ENCODE results near the gene TMEM198.
A peak's percentile ranks its signal among the peaks of the same experiment; 100 is the strongest.

TMEM198 gene, protein sequence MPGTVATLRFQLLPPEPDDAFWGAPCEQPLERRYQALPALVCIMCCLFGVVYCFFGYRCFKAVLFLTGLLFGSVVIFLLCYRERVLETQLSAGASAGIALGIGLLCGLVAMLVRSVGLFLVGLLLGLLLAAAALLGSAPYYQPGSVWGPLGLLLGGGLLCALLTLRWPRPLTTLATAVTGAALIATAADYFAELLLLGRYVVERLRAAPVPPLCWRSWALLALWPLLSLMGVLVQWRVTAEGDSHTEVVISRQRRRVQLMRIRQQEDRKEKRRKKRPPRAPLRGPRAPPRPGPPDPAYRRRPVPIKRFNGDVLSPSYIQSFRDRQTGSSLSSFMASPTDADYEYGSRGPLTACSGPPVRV

DNA sequence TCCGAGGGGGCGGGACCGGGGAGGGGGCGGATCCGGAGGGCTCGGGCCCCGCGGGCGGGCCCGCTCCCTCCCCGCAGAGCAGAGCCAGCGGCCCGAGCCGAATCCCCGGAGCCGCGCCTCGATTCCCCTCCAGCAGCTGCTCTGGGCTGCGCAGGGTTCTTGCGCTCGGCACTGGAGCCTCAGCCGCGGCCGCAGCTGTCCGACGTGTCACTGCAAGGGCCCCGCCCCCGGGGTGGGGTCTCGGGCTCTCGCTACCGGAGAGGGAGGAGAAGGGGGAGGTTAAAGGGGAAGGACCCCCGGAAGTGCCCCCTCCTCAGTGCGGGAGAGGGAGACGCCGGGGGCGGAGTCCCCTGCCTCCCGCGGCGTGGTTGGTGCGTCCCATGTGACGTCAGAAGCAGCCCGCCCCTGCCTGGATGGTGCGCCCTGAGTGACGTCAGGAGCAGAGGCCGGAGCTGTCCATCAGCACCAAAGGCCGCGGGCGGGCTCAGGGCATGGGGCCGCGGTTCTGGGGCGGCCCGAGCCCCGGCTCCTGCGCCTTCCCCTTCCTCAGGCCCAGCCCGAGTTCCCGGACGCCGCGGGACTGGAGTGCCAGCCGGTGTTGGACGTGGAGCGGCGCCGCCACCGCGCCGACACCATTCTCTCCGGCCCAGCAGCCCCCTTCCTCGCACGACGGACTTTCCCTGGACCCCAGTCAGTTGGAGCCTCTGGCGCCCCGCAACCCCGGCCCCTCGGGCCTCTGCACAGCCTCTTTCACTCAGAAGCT is at the start of gene TMEM198, which contains the start of gene CHPF:
Gene TMEM198, plus strand, starts transcription at position 433 of the 763 bp plus-strand sequence. CDS start 700 bp downstream, outside the sequence.
Gene CHPF, minus strand, starts transcription at position 214 of the 763 bp plus-strand sequence. CDS start 271 bp downstream, outside the sequence.
- Histone ChIP-seq H3K4me1 (ENCODE audit: control insufficient read depth, low read depth, low read length) (peaks cover 11% of the 10 kb centered on the region), H3K27me3 (ENCODE audit: control insufficient read depth, insufficient read depth, low read length) (peaks cover 31% of the 10 kb centered on the region), H3K9ac (ENCODE audit: low read length) (peak within 1 kb of the TSS; percentile 59), H3K9me3 (ENCODE audit: control insufficient read depth, low read depth, low read length) (no peaks in the 10 kb centered on the region), H3K27ac (ENCODE audit: low read length) (no peak within 1 kb of the TSS), H3K36me3 (ENCODE audit: control insufficient read depth, low read depth, low read length) (peaks cover 11% of the 10 kb centered on the region), H3K4me3 (ENCODE audit: low read length) (peak within 1 kb of the TSS; percentile 64)

DNA sequence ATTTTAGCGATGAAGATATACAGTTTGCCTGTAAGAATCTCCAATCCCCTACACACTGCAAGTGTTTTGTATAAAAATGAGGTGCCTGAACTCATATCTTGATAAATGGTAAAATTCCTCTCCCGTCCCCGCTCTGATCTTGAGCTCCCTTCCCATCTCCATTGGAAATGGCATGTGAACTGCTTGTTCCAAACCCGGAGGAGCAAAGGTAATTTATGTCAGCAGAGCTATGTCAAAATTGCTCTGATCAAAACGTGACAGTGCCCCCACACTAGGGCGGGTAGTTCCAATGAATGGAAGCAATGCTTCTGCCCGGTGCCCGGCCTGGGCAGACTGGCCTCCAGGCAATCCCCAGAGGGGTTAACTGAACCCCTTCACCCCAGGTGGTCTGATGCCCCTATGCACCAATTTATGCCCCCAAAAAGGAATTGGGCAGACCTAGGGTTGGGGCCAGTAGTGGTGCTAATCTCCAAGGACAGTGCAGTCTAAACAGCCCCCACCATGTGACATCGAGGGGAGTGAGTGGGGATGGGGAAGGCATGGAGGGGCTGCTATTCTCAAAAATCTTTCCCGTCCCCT is 48.8 kb upstream of the TMEM198 start:
- H3K27me3 ChIP-seq (ENCODE audit: control insufficient read depth, insufficient read depth, low read length), result peaks cover 22% of the 10 kb centered on the region
- H3K9me3 ChIP-seq (ENCODE audit: control insufficient read depth, low read depth, low read length), result no peaks in the 10 kb centered on the region
- no peak overlapping the region for H3K4me3 ChIP-seq (ENCODE audit: low read length)
- H3K9ac ChIP-seq (ENCODE audit: low read length), result no peak overlapping the region
- H3K4me1 ChIP-seq (ENCODE audit: control insufficient read depth, low read depth, low read length), result peaks cover 13% of the 10 kb centered on the region
- no peaks in the 10 kb centered on the region for H3K36me3 ChIP-seq (ENCODE audit: control insufficient read depth, low read depth, low read length)
- H3K27ac ChIP-seq (ENCODE audit: low read length), result no peak overlapping the region

DNA sequence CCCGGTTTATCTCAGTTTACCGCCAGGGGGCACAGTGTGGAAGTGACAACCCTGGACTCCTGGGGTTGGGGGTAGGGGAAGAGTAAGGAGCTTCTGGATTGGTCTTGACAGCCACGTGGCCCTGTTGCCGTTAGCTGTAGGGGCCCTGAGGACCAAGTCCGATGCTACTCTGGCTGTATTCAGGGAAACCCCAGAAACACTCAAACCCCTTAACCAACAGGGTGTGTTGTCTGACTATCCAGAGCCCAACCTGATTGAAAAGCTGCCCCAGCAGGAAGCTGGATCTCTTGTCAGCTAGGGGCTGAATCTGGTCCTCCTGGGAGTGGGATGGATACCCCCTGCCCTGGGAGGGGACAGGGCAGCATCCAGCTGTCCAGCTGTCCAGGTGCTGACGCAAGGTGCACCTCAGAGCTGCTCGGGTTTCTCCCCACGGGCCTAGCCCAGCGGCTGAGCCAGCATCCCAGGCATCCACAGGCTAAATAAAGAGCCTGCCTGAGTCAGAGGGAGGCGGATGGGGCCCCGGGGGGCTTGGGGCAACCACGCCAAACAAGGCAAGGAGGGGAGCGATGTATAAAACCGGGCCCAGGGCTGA is 48.2 kb upstream of the TMEM198 start:
- peaks cover 17% of the 10 kb centered on the region for H3K4me1 ChIP-seq (ENCODE audit: control insufficient read depth, low read depth, low read length)
- H3K9me3 ChIP-seq (ENCODE audit: control insufficient read depth, low read depth, low read length), result no peaks in the 10 kb centered on the region
- no peak overlapping the region for H3K27ac ChIP-seq (ENCODE audit: low read length)
- H3K9ac ChIP-seq (ENCODE audit: low read length), result no peak overlapping the region
- peaks cover 22% of the 10 kb centered on the region for H3K27me3 ChIP-seq (ENCODE audit: control insufficient read depth, insufficient read depth, low read length)
- no peaks in the 10 kb centered on the region for H3K36me3 ChIP-seq (ENCODE audit: control insufficient read depth, low read depth, low read length)
- no peak overlapping the region for H3K4me3 ChIP-seq (ENCODE audit: low read length)

DNA sequence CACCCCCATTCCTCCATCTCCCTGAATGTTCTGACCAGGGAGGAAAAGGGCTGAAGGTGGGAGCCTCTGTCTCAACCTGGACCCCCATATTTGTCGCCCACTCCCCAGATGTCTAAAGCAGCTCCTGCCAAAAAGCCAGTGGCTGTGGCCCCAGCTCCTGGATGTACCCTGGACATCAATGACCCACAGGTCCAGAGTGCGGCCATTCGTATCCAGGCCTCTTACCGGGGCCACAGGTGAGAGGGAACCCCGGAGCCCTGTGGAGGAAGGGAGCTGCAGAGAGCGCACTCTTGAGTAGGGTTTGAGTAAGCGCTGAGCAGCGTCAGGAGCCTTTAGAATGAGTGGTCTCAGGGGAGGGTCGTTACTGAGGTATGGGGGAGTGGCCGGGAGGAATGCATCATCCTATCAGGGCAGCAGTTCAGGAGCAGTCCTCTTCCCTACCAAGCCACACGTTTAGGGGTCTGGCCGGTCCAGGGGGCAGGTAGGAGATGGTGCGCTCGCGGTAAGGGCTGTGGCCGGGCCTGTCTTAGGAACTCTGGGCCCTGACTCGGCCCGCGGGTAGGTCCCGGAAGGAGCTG is 47.5 kb upstream of the TMEM198 start:
- no peaks in the 10 kb centered on the region for H3K36me3 ChIP-seq (ENCODE audit: control insufficient read depth, low read depth, low read length)
- H3K27ac ChIP-seq (ENCODE audit: low read length), result no peak overlapping the region
- H3K4me3 ChIP-seq (ENCODE audit: low read length), result no peak overlapping the region
- H3K27me3 ChIP-seq (ENCODE audit: control insufficient read depth, insufficient read depth, low read length), result peaks cover 22% of the 10 kb centered on the region
- H3K9ac ChIP-seq (ENCODE audit: low read length), result no peak overlapping the region
- peaks cover 17% of the 10 kb centered on the region for H3K4me1 ChIP-seq (ENCODE audit: control insufficient read depth, low read depth, low read length)
- no peaks in the 10 kb centered on the region for H3K9me3 ChIP-seq (ENCODE audit: control insufficient read depth, low read depth, low read length)

DNA sequence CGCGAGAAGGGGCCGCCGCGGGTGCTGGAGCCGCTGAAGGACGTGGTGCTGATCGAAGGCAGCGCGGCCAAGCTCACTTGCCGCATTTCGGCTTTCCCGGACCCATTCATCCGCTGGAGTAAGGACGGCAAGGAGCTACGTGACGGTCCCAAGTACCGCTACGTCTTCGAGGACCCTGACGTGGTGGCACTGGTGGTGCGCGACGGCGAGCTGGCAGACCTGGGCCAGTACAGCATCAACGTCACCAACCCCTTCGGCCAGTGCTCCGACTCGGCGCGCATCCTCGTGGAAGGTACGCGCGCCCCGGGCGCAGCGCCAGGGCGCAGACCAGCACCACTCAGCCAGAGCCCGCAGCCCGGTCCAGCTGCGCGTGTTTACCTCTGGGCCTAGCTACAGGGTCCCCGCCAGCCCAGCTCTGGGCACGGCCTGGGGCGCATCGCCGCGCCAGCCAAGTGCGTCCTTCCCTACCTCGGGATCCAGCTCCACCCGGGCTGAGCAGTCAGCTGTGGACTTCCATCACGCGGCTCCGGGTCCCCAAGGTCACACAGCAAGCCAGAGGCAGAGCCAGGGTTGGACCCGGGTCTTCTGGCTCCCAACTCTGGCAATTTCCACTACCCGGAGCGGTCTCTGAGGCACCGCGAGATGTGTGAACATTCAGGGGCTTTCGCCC is 46.9 kb upstream of the TMEM198 start:
- Histone ChIP-seq H3K4me1 (ENCODE audit: control insufficient read depth, low read depth, low read length) (peaks cover 17% of the 10 kb centered on the region), H3K9ac (ENCODE audit: low read length) (no peak overlapping the region), H3K9me3 (ENCODE audit: control insufficient read depth, low read depth, low read length) (no peaks in the 10 kb centered on the region), H3K27ac (ENCODE audit: low read length) (no peak overlapping the region), H3K36me3 (ENCODE audit: control insufficient read depth, low read depth, low read length) (no peaks in the 10 kb centered on the region), H3K4me3 (ENCODE audit: low read length) (peak overlapping the region; percentile 75), H3K27me3 (ENCODE audit: control insufficient read depth, insufficient read depth, low read length) (peaks cover 22% of the 10 kb centered on the region)

DNA sequence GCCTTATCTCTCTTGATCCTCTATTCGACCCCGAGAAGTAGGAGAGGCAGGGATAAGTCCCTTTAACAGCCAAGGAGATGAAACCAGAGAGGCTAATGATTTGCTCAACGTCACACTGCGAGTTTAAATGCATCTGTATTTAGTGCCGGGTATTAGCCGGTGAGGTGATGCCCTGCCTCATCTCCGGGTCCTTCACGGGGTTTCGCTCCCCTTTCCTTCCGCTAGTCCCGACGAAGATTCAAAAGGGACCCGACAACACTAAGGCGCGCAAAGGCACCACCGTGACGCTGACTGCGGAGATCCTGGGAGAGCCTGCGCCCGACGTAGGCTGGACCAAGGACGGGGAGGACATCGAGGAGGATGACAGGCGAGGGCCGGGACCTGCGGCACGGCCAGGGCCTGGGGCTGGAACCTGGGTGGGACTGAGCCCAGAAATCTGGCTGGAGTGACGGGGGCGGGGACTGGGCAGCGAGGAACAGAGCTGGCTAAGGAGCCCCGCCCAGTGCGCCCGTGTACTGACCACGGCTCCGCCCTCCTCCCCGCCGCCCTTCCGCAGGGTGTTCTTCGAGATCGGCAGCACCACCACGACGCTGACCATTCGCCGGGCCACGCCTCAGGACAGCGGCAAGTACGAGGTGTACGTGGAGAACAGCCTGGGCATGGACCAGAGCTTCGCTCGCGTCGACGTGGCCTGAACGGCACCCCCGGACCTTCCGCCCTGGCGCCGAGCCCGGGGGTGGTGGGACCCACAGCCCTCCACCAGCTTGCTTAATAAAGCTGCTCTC is 46.1 kb upstream of the TMEM198 start:
- Histone ChIP-seq H3K27me3 (ENCODE audit: control insufficient read depth, insufficient read depth, low read length) (peaks cover 22% of the 10 kb centered on the region), H3K4me1 (ENCODE audit: control insufficient read depth, low read depth, low read length) (peaks cover 17% of the 10 kb centered on the region), H3K27ac (ENCODE audit: low read length) (no peak overlapping the region), H3K9me3 (ENCODE audit: control insufficient read depth, low read depth, low read length) (no peaks in the 10 kb centered on the region), H3K9ac (ENCODE audit: low read length) (no peak overlapping the region), H3K36me3 (ENCODE audit: control insufficient read depth, low read depth, low read length) (no peaks in the 10 kb centered on the region), H3K4me3 (ENCODE audit: low read length) (peak overlapping the region; percentile 75)

DNA sequence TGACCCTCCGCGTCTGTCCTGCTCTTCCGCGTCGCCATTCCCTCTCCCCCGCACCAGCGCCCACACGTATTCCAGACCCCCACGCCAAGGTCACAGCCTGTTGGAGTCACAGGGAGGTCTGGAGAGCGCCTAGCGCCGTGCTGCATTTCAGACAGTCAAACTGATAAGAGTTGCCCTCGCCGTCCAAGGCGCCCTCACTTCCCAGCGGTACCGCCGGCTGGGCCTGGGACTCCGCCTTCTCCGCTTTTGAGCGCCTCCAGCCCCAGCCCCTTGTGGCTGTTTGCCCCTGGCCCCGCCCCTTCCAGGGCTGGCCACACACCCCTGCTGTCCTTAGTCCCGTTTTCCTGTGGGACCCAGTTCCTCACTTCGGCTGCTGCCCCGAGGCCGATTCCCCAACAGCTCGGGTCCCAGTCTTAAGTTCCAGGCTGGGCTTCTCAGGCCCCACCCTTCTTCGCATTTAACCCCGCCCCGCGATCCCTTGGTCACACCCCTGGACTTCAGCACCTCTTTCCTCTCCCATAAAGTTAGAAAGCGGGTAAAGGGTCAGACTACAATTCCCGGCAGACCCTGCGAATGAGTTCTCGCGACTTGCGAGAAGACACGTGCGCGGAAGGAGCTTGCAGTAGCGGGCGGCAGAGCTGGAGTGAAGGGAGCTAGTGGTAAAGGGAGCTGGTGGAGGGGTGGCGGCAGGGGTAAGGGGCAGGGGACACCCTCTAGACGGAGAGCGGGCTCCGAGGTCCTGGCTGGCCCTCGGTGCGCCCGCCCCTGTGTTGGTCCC is 45.4 kb upstream of the TMEM198 start, which contains the start of gene GMPPA:
Gene GMPPA, plus strand, starts transcription at position 612 of the 778 bp plus-strand sequence. CDS start 1,085 bp downstream, outside the sequence.
- Histone ChIP-seq H3K9ac (ENCODE audit: low read length) (peak within 1 kb of the TSS; percentile 68), H3K27me3 (ENCODE audit: control insufficient read depth, insufficient read depth, low read length) (peaks cover 22% of the 10 kb centered on the region), H3K27ac (ENCODE audit: low read length) (no peak within 1 kb of the TSS), H3K4me1 (ENCODE audit: control insufficient read depth, low read depth, low read length) (peaks cover 17% of the 10 kb centered on the region), H3K36me3 (ENCODE audit: control insufficient read depth, low read depth, low read length) (no peaks in the 10 kb centered on the region), H3K9me3 (ENCODE audit: control insufficient read depth, low read depth, low read length) (no peaks in the 10 kb centered on the region), H3K4me3 (ENCODE audit: low read length) (peak within 1 kb of the TSS; percentile 75)

DNA sequence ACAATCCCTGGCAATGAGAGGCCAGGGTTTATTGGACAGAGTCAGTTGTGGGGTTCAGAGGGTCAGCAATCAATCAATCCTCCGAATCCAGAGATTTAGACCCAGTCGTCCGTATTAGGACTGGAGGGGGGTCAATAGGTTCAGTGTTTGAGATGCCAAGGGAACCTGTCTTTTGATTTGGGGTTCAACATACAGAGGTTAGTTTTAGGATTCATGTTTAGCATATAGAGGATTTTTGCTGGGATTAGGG is 44.8 kb upstream of the TMEM198 start:
- Histone ChIP-seq H3K36me3 (ENCODE audit: control insufficient read depth, low read depth, low read length) (no peaks in the 10 kb centered on the region), H3K9ac (ENCODE audit: low read length) (peak overlapping the region; percentile 68), H3K27ac (ENCODE audit: low read length) (no peak overlapping the region), H3K4me1 (ENCODE audit: control insufficient read depth, low read depth, low read length) (peaks cover 17% of the 10 kb centered on the region), H3K9me3 (ENCODE audit: control insufficient read depth, low read depth, low read length) (no peaks in the 10 kb centered on the region), H3K27me3 (ENCODE audit: control insufficient read depth, insufficient read depth, low read length) (peaks cover 22% of the 10 kb centered on the region), H3K4me3 (ENCODE audit: low read length) (peak overlapping the region; percentile 75)

DNA sequence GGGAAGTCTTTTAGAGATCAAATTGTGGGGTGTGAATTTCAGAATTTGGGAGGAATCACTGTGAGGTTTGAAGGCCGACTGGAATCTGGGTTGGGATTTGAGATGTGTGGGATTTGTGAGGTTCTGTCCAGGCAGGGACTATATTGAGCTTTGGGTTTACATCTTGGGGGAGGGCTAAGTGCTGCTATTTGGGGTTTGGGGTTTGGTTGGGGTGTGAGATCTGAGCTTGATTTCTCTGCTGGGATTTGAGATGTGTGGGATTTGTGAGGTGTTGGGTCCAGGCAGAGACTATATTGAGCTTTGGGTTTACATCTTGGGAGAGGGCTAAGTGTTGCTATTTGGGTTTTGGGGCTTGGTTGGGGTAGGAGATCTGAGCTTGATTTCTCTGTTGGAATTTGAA is 44.3 kb upstream of the TMEM198 start:
- Histone ChIP-seq H3K4me1 (ENCODE audit: control insufficient read depth, low read depth, low read length) (peaks cover 17% of the 10 kb centered on the region), H3K4me3 (ENCODE audit: low read length) (peak overlapping the region; percentile 75), H3K9me3 (ENCODE audit: control insufficient read depth, low read depth, low read length) (no peaks in the 10 kb centered on the region), H3K9ac (ENCODE audit: low read length) (peak overlapping the region; percentile 68), H3K27ac (ENCODE audit: low read length) (no peak overlapping the region), H3K27me3 (ENCODE audit: control insufficient read depth, insufficient read depth, low read length) (peaks cover 22% of the 10 kb centered on the region), H3K36me3 (ENCODE audit: control insufficient read depth, low read depth, low read length) (no peaks in the 10 kb centered on the region)

DNA sequence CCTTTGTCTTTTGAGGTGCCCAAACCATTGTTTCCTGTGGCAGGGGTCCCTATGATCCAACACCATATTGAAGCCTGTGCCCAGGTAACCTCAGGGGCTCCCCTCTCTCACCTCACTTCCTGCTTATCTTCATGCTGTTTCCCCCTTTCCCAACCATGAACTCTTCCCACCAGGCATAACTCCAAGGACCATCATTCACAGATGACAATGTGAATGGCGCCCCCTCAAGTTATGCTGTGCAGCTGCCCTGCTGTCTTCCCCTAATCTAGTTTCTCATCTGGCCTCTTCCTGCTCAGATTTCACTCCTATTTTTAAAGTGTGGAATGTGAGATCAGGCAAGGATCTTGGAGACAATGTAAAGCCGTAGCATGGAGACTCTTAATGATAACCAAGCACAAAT is 43.7 kb upstream of the TMEM198 start:
- Histone ChIP-seq H3K27me3 (ENCODE audit: control insufficient read depth, insufficient read depth, low read length) (peaks cover 22% of the 10 kb centered on the region), H3K9me3 (ENCODE audit: control insufficient read depth, low read depth, low read length) (no peaks in the 10 kb centered on the region), H3K4me3 (ENCODE audit: low read length) (no peak overlapping the region), H3K4me1 (ENCODE audit: control insufficient read depth, low read depth, low read length) (peaks cover 17% of the 10 kb centered on the region), H3K27ac (ENCODE audit: low read length) (no peak overlapping the region), H3K9ac (ENCODE audit: low read length) (no peak overlapping the region), H3K36me3 (ENCODE audit: control insufficient read depth, low read depth, low read length) (no peaks in the 10 kb centered on the region)

All from iPS-18a (cell line).